Cerebellar nuclear complex (tissue), 1 donor: ENCODE results near the gene SQSTM1.
A peak's percentile ranks its signal among the peaks of the same experiment; 100 is the strongest.

Source experiments
- DNase-seq, 2 experiments: peaks; one replicate each; lab custom pipeline; 2025; lab: John Stamatoyannopoulos, UW

The SQSTM1 gene

GRCh38 chr5:179805529-179806249 is 15.0 kb upstream of the SQSTM1 start:
- no peak for DNase-seq

GRCh38 chr5:179806250-179807048 is 14.3 kb upstream of the SQSTM1 start, which contains the start of gene MGAT4B:
Gene MGAT4B, minus strand, starts transcription at chr5:179806866. Its CDS starts 283 bp downstream, at chr5:179806583.
- DNase-seq: no peak

GRCh38 chr5:179812135-179812825 is 8.4 kb upstream of the SQSTM1 start:
- peak; percentile 53 to 91 for DNase-seq

GRCh38 chr5:179812997-179813607 is 7.6 kb upstream of the SQSTM1 start:
- DNase-seq: no peak

GRCh38 chr5:179814090-179814489 is 6.6 kb upstream of the SQSTM1 start:
- no peak for DNase-seq

- no peak for DNase-seq
Measured at GRCh38 chr5:179815491-179816249, 5.0 kb upstream of the SQSTM1 start.

GRCh38 chr5:179816401-179816795 is 4.3 kb upstream of the SQSTM1 start:
- no peak for DNase-seq

GRCh38 chr5:179816796-179817469 is 3.8 kb upstream of the SQSTM1 start:
- DNase-seq: no peak

GRCh38 chr5:179817470-179817840 is 3.2 kb upstream of the SQSTM1 start:
- no peak for DNase-seq

- no peak for DNase-seq
Measured at GRCh38 chr5:179817890-179818745, 2.6 kb upstream of the SQSTM1 start.

GRCh38 chr5:179818746-179819295 is 1.9 kb upstream of the SQSTM1 start:
- peak in 1 of 2 experiments; percentile 28 for DNase-seq

GRCh38 chr5:179819296-179820126 is 1.2 kb upstream of the SQSTM1 start:
- DNase-seq: no peak

- DNase-seq: no peak
Measured at GRCh38 chr5:179820127-179820482, 600 bp upstream of the SQSTM1 start.

- peak in 1 of 2 experiments; percentile 15 for DNase-seq
Measured at GRCh38 chr5:179821298-179822058, 773 bp downstream of the SQSTM1 start.

- DNase-seq: no peak
Measured at GRCh38 chr5:179822059-179822432, 1.3 kb downstream of the SQSTM1 start.

GRCh38 chr5:179822444-179822990 is 1.8 kb downstream of the SQSTM1 start:
- no peak for DNase-seq

- no peak for DNase-seq
Measured at GRCh38 chr5:179823937-179824744, 3.4 kb downstream of the SQSTM1 start.
